Neural cell (in vitro differentiated cells): ENCODE measurements around the gene KRTAP12-2.
"Not testable (repeated sequence)": the region's sequence is repeated elsewhere in the genome, so short reads cannot be mapped to it uniquely, and the experiment has no call there.

ENCODE experiments used
- EP300 ChIP-seq: fragments of 450-650 bp; conservative IDR thresholded peaks from 2 replicates; pipeline ENCODE4 v1.6.1; 2014; ENCODE audit warnings: antibody characterized with exemption, mild to moderate bottlenecking, moderate library complexity; ENCODE audit not compliant: poor library complexity, severe bottlenecking
- MXI1 ChIP-seq: fragments of 450-650 bp; conservative IDR thresholded peaks from 2 replicates; pipeline ENCODE4 v1.6.1; 2014; ENCODE audit warnings: antibody characterized with exemption, mild to moderate bottlenecking; ENCODE audit not compliant: poor library complexity, severe bottlenecking
- POLR2AphosphoS5 ChIP-seq: IDR thresholded peaks from 2 replicates; pipeline ENCODE4 v1.6.1; 2012
- TAF1 ChIP-seq: IDR thresholded peaks from 2 replicates; pipeline ENCODE4 v1.6.1; 2012; ENCODE audit warnings: low read depth
- TF ChIP-seq, protein P1 (sequence below): fragments of 450-650 bp; IDR thresholded peaks from 2 replicates; pipeline ENCODE4 v1.5.1; 2014; ENCODE audit warnings: antibody characterized with exemption, mild to moderate bottlenecking, moderate library complexity; ENCODE audit not compliant: poor library complexity, severe bottlenecking

- TF ChIP-seq, protein P1, sequence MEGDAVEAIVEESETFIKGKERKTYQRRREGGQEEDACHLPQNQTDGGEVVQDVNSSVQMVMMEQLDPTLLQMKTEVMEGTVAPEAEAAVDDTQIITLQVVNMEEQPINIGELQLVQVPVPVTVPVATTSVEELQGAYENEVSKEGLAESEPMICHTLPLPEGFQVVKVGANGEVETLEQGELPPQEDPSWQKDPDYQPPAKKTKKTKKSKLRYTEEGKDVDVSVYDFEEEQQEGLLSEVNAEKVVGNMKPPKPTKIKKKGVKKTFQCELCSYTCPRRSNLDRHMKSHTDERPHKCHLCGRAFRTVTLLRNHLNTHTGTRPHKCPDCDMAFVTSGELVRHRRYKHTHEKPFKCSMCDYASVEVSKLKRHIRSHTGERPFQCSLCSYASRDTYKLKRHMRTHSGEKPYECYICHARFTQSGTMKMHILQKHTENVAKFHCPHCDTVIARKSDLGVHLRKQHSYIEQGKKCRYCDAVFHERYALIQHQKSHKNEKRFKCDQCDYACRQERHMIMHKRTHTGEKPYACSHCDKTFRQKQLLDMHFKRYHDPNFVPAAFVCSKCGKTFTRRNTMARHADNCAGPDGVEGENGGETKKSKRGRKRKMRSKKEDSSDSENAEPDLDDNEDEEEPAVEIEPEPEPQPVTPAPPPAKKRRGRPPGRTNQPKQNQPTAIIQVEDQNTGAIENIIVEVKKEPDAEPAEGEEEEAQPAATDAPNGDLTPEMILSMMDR = not testable (repeated sequence)
- not testable (repeated sequence) for TF ChIP-seq TAF1, EP300, MXI1, POLR2AphosphoS5
These were observed 23.0 kb upstream of the KRTAP12-2 start for GRCh38 chr21:44689740-44690139.
